Muscle layer of duodenum (tissue), 2 donors: ENCODE measurements around the gene MRPL38.
"Not testable (repeated sequence)": the region's sequence is repeated elsewhere in the genome, so short reads cannot be mapped to it uniquely, and the experiment has no call there.

Experiments
- H3K27ac ChIP-seq: one replicate; pipeline ENCODE4 v1.7.0; 2013; ENCODE audit warnings: mild to moderate bottlenecking, low read length
- H3K27me3 ChIP-seq: one replicate; pipeline ENCODE4 v1.7.0; 2013; ENCODE audit warnings: low read depth, mild to moderate bottlenecking, control low read depth, low read length
- H3K36me3 ChIP-seq, 2 donors: one replicate each; pipeline ENCODE4 v1.7.0; 2013; ENCODE audit warnings: low read length in 2 of 2, control low read depth in 1 of 2, mild to moderate bottlenecking in 1 of 2; ENCODE audit not compliant: insufficient read depth in 2 of 2, control insufficient read depth in 1 of 2
- H3K4me1 ChIP-seq, 2 donors: one replicate each; pipeline ENCODE4 v1.7.0; 2013; ENCODE audit warnings: low read length in 2 of 2, mild to moderate bottlenecking in 2 of 2, control low read depth in 1 of 2, moderate library complexity in 1 of 2; ENCODE audit not compliant: insufficient read depth in 2 of 2, control insufficient read depth in 1 of 2
- H3K4me3 ChIP-seq, 2 donors: one replicate each; pipeline ENCODE4 v1.7.0; 2013; ENCODE audit warnings: low read length in 2 of 2, low read depth in 1 of 2, mild to moderate bottlenecking in 1 of 2
- H3K9me3 ChIP-seq, 2 donors: one replicate each; pipeline ENCODE4 v1.7.0; 2013; ENCODE audit warnings: low read length in 2 of 2, control low read depth in 1 of 2, mild to moderate bottlenecking in 1 of 2; ENCODE audit not compliant: control insufficient read depth in 1 of 2
- donor health status: healthy.

Gene MRPL38

DNA sequence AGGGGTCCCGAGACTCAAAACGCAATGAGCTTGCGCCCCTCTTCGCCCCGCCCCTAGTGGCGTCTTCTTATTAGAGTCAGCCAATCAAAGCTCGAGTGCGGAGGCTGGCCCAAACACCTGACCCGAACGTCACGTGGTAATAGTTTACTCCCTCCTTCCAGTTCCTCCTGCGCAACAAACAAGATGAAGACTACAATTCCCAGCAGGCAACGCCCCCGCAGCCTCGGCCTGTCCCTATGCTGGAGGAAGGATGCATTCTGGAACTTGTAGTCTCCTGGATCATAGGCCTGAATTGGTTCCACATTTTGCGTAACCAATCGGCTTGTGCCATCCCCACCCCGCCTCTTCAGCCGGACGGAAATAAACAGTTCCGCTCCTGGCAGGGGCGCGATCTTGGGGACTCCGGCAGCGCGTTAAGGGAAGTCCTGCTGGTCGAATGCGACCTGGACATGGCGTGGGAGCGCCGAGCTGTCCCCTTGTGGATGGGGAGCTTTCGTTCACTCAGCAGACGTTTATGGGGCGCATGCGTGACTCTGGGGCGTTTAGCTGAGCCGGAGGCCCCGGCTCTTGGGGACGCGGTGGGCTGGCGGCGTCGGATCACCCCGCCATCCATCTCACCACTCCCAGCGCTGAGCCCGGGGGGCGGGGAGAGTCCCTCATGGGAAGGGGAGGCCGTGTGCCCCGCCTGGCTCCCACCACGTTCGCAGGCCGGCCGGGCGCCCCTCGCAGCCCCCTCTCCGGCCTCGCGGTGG lies 49.2 kb downstream of the MRPL38 start, which contains the start of gene WBP2:
Gene WBP2 (minus strand): TSS at position 26 of the 752 bp plus-strand sequence. CDS start 38 bp downstream, outside the sequence.
- Histone ChIP-seq H3K27ac (peak within 1 kb of the TSS; percentile 99), H3K9me3 (no peaks in the 10 kb centered on the region), H3K4me1 (peaks cover 0 to 29% of the 10 kb centered on the region in 2 donors), H3K36me3 (peaks cover 5 to 12% of the 10 kb centered on the region in 2 donors), H3K27me3 (no peaks in the 10 kb centered on the region), H3K4me3 (peak within 1 kb of the TSS; percentile 79 to 85)

DNA sequence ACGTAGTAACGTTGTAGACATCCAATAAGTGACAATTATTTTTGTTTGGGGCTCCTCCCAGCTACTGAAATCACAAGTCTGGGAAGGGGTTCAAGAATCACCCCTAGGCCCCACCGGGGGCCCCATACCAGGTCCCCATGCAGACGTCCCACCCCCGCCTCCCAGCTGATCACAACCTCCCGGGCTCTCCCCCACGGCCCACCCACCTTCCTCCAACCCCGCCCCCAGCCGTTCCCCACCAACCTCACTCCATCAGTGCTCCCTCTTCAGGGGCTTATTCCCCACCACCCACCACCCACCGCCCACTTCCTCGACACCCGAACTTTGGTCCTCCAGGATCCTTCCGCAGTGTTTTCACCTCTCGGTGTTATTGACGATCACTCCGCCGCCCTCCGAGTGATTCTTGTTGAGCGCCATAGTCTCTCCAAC lies 49.8 kb downstream of the MRPL38 start:
- Histone ChIP-seq H3K27ac (peak overlapping the region; percentile 99), H3K4me1 (peaks cover 0 to 33% of the 10 kb centered on the region in 2 donors), H3K27me3 (no peaks in the 10 kb centered on the region), H3K4me3 (peak overlapping the region; percentile 79 to 85), H3K36me3 (peaks cover 6 to 17% of the 10 kb centered on the region in 2 donors), H3K9me3 (no peaks in the 10 kb centered on the region)

DNA sequence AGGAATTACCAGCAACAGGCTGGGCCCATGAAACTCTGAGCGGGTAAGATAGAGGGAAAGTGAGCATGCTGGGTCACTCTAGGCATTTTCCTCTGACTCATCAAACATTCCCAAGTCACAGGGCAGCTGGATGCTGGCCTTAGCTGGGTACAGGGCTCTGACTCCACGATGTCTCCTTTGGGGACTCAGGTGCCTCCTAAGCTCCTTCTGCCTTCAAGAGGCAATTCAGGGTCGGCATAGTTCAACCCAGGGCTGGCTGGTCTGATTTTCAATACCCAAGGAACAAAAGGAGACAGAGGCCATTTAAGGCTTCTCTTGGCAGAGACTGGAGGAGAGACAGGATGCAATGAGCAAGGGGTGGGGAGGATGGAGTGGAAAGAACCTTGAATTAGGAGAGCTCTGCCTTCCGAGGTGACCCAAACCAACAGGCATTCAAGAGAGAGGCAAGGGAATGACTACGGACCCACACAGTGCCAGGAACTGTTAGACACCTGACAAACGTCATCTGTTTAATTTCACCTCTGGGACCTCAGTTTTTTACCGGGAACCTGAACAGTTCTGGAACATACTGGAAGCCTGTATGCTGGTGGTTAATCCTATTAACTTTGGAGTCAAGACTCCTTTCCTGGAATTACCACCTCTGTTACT lies 50.5 kb downstream of the MRPL38 start:
- no peaks in the 10 kb centered on the region for H3K9me3 ChIP-seq
- H3K4me1 ChIP-seq = peaks cover 0 to 40% of the 10 kb centered on the region in 2 donors
- H3K4me3 ChIP-seq = peak overlapping the region; percentile 79 to 85
- peak overlapping the region; percentile 99 for H3K27ac ChIP-seq
- no peaks in the 10 kb centered on the region for H3K27me3 ChIP-seq
- peaks cover 12 to 24% of the 10 kb centered on the region in 2 donors for H3K36me3 ChIP-seq

DNA sequence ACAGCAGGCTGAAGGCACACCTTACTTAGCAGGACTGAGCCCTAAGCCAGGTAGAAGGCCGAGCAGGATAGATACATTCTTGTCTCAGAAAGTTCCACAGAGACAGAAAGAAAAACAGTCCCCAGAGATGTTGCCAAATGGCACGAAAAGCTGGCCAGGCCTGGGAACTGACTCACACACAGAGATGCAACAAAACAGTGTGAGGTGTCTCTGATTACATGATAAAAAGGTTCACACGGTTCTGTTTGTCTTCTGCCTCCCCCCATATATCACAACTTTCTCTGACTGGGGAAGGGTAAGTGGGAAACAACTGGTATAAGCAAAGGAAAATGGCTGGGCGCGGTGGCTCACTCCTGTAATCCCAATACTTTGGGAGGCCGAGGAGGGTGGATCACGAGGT lies 51.3 kb downstream of the MRPL38 start:
- H3K9me3 ChIP-seq = no peaks in the 10 kb centered on the region
- no peak overlapping the region for H3K4me3 ChIP-seq
- no peaks in the 10 kb centered on the region for H3K27me3 ChIP-seq
- peak overlapping the region; percentile 40 for H3K27ac ChIP-seq
- H3K36me3 ChIP-seq = peaks cover 14 to 30% of the 10 kb centered on the region in 2 donors
- H3K4me1 ChIP-seq = peaks cover 0 to 48% of the 10 kb centered on the region in 2 donors

DNA sequence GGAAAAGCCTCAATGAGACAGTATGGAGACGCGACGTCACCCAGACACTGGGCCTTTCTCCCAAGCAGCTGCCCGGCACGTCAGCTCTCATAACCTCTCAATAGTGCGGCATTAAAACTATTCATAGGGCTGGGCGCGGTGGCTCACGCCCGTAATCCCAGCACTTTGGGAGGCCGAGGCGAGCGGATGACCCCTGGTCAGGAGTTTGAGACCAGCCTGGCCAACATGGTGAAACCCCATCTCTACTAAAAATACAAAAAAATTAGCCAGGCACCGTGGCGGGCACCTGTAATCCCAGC lies 53.0 kb downstream of the MRPL38 start:
- not testable (repeated sequence) for H3K4me3 ChIP-seq, H3K27me3 ChIP-seq, H3K9me3 ChIP-seq, H3K27ac ChIP-seq
- Histone ChIP-seq H3K4me1 (peaks cover 0 to 48% of the 10 kb centered on the region in 2 donors), H3K36me3 (peaks cover 30 to 48% of the 10 kb centered on the region in 2 donors)

DNA sequence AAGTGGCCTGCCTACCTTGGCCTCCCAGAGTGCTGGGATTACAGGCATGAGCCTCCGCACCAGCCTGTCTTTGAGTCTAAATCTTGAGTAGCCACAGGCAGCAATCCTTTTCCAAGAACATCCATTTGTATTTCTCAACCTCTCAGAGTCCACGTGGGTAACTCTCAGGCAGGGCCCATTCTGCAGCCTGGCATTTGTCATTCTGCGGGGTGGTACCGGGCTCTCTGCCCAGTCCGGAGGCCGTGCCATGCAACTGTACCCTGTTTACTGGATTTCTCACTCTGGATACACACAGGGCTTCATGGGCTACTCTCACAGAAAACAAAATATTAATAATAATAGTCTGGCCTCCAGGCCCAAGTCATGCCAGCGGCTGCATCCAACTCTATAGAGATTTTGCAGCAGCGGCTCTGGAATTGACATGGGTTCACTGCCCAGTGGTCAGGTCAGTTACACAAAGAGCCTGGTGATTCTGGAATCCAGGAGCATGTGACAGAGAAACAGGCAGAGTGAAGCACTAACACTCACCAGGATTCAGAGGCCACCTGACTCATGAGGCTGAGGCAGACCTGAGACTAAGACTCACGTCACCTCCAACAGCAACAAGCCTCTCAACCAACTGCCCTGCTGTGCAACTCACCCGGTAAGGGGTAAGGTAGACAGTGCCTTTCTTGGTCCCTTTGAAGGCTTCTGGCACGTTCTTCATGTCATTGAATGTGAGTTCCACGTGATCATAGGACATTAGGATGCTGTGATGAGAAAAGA lies 53.6 kb downstream of the MRPL38 start:
- H3K27ac ChIP-seq = no peak overlapping the region
- no peaks in the 10 kb centered on the region for H3K9me3 ChIP-seq
- peaks cover under 1 to 48% of the 10 kb centered on the region in 2 donors for H3K4me1 ChIP-seq
- no peaks in the 10 kb centered on the region for H3K27me3 ChIP-seq
- H3K4me3 ChIP-seq = no peak overlapping the region
- H3K36me3 ChIP-seq = peaks cover 33 to 54% of the 10 kb centered on the region in 2 donors

DNA sequence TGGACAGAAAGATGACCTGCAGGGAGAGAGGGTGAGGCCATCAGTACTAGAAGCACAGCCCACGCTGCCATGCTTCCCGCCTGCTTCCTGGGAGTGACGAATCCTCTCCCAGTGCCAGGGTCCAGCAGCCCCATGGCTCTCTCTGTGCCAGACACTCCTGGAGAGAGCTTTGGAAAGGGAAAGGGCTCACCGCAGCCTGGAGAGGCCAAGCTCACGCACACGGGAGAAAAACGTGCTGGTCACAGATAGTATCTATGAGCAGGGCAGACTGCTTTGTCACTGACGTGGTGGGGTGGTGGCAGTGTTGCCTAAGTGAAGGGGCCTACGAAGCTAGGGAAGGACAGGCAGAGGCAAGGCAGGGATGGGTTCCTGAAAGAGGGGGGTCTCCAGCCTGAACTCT lies 55.0 kb downstream of the MRPL38 start:
- Histone ChIP-seq H3K9me3 (no peaks in the 10 kb centered on the region), H3K4me3 (no peak overlapping the region), H3K27ac (no peak overlapping the region), H3K27me3 (no peaks in the 10 kb centered on the region), H3K36me3 (peaks cover 33 to 58% of the 10 kb centered on the region in 2 donors), H3K4me1 (peaks cover 13 to 62% of the 10 kb centered on the region in 2 donors)

DNA sequence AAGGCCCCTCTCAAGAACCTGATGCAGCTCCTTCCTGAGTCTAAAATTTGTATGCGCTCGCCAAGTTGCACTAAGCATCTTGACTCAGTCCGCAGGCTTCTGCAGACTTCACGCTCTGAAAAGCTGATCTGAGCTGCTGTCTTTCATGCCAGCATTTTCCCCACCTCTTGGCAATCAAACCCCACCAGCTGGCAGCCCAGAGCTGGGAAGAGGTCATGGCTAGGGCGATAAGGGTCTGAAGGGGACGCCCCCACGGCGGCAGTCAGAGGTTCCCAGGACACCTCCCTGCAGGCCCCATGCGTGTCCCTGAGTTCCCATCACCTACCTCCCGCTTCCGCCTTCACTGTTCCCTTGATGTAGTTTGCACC lies 55.4 kb downstream of the MRPL38 start:
- Histone ChIP-seq H3K4me3 (no peak overlapping the region), H3K36me3 (peaks cover 33 to 58% of the 10 kb centered on the region in 2 donors), H3K9me3 (no peaks in the 10 kb centered on the region), H3K27ac (peak overlapping the region; percentile 31), H3K4me1 (peaks cover 13 to 62% of the 10 kb centered on the region in 2 donors), H3K27me3 (no peaks in the 10 kb centered on the region)
